Glomerular visceral epithelial cell (primary cell): ENCODE data around the gene NFU1.

Experiments
- DNase-seq: peaks from one replicate; pipeline ENCODE4 v3.0.0-alpha.2; 2016; ENCODE audit errors: extremely low spot score

Gene NFU1

DNA sequence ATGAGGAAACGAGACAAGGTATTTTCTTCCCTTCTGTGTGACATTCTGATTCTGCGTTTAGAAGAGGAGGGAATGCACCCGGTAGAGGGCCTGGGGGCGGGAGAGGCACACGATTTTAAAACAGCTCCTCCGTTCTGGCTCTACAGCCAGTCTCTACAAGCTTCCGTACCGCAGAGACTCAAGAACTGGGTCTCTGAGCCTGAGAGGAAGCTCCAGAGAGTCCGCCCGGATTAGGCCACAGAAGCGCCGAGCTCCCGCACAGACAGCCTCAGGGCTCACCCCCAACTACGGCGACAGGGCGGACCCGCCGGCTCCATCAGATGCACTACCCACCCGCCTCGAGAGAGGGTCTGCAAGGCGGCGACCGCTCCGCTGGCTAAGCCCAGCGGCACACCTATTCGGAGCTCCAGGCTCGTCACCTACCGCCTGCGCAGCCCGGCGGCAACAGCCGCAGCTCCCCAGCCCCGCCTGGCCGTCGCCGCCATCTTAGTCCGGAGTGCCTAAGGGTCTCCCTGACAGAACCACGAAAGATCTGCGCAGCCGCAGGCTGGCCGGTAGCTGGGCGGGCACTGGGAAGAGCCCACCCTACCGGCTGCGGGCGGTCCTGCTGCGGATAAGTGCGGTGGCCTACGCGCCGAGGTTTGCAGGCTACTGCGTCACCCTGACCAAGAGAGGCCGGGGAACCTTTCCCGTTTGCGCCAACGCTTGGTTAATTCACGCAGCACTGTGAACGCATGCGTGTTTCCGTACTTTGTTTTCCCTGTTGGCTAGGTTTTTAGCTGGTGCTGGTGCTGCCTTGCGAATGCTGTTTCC lies at the start of gene NFU1:
NFU1 (minus strand) TSS at position 498 of the 813 bp plus-strand sequence; CDS start at position 485, 13 bp downstream.
- peak; percentile 94 for DNase-seq

DNA sequence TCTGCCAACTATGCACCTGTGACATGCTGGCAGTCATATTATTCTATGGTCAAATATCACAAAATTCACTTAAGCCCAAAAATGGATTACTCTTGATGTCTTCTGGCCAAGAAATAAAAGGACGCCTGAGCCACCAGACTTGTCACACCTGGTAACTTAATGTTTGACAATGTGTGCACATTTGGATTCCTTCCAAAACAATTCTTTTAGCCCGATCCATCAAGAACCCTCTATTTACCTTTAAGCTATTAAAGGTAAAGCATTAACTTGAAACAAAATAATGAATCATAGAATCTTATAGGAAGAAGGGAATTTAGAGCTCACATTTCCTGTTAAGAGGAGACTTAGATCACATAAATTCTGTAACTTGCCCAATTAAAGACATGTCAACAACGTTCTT lies 46.5 kb upstream of the NFU1 start:
- peak; percentile 24 for DNase-seq

DNA sequence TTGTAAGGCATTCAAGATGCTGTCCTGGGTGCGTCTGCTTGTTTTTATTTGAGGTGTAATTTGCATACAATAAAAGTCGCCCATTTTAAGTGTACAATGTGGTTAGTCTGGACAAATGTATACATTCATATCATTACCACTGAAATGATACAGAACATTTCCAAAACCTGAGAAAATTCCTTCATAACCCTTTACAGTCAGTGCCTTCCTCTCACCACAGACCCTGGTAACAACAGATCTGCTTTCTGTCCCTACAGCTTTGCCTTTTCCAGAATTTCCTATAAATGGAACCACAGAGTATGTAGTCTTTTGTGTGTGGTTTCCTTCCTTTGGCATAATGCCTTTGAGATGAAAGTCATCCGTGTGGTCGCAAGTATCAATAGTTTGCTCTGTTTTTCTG lies 45.8 kb upstream of the NFU1 start:
- peak; percentile 36 for DNase-seq

DNA sequence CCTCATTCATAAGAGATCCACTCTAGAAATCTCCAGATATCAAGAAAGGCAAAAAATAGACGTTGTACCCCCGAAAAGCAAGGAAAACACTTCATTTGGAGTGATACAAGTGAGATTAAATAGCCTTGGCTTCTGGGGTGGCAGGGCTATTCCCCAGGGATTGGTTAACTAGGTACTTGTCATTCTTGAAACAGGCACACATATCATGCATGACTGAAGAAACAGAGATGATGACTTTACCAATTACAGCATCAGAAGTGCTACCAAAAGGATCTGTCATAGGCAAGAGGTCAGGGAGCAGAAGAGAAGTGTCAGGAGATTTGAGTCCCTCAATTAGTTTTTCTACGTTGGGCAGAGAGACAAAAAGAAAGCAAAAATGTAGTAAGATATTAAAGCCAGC lies 45.2 kb upstream of the NFU1 start:
- peak; percentile 20 for DNase-seq

DNA sequence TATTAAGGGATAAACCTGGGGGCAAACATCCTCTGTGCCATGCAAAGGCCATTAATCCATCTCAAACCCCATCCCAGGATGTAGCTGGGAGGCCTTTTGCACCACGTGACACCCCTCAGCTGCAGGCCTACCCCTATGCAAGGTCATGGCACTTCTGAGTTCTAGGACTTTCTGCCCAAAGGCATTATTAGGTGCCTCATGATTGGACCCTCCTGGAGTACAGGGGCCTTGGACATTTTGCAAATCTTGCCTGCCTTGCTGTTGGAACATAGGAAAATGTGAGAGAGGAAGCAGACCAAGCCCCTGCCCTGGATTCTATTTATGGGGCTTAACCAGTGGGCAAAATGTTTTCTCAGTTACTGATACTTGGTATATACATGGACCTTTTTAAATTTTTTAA lies 44.2 kb upstream of the NFU1 start:
- no peak for DNase-seq

DNA sequence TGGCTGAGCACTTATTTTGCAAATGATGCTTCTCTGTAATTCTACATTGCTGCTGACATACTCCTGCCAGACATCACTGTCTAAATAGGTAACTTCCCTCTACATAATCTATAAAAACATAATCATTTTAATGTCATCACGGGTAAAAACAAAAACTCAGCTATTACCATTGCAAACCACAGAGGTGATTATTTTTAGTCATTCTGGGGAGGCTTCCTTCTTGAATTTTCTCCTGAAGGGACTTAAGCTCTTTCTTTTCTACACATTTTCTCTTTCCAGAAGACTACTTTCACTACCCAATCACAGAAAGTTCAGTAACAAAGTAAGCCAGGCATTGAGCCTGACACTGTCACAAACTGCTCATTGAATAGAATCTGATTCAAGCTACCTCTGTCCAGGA lies 40.4 kb upstream of the NFU1 start:
- no peak for DNase-seq

DNA sequence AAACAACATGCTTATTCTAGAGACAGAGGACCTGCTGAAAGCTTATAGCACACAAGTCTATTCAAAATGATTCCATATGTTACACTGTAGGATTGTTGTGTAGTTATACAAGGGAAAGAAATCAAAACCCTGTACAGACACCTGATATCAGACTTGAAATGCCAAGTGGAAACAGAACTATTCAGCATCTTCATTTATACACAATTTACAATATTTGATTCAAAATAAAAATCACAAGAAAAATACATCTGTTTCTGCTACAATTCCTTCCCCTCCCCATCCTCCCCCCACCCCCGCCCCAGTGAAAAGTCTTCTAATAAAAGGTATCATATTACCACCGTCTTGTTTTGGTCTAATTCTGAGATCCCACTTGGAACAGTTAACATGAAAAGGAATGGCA lies 37.5 kb upstream of the NFU1 start:
- DNase-seq: no peak

DNA sequence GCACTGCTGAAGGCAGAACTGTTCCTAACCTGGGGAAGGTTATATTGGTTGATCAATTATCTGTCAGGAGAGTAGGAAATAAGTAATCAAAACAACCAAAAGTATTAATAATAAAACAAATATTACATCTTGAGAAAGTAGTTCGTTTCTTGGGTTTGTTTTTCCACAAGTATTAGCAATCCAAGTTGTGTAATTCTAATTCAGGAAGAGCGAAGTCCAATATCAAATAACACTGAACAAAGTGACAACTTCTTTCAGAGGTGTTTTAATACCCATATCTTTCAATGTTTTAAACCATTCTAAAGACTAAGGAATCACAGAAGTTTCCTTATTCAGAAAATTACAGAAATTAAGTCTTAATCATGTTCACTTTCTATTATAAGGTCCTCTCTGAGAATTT lies 34.6 kb upstream of the NFU1 start:
- no peak for DNase-seq

DNA sequence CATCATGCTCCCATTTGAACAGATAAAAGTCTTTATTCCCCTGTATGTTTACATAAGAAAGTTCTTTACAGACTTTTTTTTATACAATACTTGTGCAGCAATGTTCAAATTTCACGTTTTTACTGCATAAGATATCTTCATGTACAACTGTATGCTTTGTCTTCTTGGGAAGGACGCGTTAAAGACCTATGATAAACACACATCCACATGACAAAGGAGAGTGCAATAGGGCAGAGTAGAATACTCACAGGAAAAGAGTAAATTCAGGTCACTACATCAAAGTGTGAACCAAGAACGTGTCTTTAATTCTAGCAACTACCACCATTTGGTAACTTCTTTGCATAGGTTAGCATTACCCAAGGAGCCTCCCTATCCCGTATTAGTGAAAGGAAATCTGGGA lies 33.7 kb upstream of the NFU1 start:
- no peak for DNase-seq

DNA sequence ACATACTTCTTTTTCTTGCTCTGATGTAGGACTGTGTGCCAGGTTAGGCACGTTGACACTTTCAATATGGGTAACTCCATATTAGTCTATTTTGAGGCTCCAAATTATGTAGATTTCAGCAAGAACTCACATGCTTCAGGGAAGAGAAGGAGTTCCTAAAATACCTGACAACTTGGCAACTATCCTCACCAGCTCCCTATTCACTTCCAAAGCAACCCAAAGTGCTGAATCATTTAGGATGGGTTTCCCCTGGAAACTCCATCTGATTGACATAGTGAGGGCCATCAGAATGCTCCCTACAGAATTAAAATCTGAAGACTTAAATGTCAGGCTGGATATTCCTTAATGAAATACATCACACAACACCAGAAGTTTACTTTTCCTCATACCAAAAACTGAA lies 32.5 kb upstream of the NFU1 start:
- no peak for DNase-seq

DNA sequence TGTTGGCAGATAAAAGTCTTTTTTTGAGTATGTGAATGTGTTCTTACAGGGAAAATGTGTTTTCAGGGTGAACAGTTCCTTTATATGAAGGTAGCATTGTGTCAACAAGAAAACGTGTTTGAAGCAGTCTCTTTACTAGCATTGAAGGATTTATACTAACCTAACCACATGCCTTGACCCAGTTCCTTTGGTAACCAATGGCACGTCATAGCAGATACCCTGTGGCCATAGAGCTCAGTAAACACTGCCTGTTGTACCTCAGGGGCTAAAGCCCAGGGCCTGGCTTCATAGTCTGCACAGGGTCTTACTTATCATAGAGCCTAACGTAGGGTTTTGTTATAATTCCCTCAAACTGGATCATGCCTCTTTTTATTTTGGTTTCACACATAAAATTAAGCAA lies 32.1 kb upstream of the NFU1 start:
- DNase-seq: no peak

DNA sequence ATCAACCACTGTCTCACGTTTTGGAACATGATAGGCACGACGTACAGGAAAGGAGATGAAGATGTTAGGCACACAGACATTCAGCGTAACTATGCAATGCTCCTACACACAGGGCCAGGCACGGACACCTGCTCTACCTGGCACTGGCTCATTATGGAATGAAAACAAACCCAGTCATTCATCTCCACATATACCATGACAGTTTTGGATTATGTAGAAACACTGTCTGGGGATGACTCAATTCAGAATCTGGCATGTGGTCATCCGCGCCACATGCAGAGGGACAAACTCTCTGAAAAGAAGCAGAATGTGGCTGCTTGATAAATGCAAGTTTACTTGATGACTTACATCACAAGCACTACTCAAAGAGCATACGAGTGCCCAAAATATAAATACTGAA lies 29.5 kb upstream of the NFU1 start:
- no peak for DNase-seq

DNA sequence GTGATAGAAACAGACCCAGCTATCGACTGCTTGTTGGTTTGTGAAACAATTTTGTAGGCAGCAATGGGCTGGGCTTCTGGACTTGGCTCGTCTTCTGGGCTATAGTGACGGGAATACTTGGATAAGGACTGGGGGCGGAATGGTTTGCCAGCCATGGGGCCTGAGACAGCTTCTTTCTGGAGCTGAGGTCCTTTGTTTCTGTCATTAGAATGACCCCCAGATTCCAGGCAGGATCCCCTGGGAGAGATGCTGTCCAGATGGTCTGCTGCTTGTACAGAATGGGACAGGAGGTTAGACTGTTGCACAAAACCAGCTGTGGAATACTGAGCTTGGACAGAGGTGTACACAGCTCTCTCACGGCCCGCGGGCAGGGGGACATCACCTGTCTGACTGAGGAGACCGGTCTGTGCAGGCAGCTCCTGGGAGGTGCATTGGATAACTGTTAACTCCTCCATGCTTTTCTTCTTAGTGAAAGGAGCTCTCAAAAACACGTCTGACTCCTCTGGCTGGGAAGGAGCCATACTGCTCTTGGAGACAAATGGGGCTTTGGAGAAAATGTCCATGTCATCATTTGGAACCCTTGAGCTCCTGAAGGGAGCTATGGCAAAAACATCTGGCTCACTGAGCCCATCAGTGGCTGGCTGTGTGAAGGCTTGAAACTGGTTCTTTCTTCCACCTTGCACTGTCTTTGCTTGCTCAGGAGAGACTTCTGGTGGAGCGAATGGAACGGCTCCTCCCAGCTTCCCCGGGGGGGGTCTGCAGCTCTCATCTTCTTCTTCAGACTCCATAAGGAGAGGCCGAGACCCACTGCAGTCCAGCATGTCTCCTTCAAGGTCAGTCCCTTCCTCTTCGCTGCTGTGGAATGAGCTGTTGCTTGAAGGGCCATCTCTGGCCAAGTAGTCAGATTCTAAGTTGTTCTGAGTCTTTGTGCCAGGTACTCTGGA lies 28.6 kb upstream of the NFU1 start:
- no peak for DNase-seq

DNA sequence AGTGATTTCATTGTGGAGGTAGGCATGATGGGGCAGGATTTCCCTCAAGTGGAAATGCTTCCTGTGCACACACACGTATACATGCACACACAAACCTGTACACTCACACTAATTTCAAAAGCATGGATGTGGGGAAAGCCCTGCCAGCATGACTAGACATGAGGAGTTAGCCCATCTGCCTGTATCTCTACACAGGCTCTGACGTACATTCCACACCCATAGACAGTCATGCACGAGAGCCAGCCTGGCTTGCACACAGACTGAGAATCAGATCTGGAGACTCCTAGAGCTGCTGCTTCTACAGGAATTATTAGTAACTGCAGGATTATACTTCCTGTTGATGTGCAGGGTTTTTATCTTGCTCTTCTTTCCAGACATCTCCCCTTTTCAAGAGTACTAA lies 27.3 kb upstream of the NFU1 start:
- DNase-seq: no peak

DNA sequence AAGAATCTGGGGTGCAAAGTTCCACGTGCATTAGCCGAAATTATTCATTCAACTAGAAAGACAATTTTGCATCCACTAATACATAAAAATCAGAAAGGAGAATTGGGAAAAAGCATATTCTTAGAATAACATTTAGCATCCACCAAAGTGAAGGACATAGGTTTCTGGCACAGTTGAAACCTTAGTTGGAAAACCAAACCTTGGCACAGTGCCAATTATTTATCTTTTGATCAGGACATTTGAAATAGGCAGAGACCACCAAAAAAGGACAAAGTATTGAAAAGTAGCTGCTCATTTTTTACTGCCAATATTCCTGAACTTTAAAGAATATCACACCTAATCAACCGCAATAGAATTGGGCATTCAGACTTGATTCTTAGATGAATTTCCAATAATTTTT lies 25.5 kb upstream of the NFU1 start:
- no peak for DNase-seq

DNA sequence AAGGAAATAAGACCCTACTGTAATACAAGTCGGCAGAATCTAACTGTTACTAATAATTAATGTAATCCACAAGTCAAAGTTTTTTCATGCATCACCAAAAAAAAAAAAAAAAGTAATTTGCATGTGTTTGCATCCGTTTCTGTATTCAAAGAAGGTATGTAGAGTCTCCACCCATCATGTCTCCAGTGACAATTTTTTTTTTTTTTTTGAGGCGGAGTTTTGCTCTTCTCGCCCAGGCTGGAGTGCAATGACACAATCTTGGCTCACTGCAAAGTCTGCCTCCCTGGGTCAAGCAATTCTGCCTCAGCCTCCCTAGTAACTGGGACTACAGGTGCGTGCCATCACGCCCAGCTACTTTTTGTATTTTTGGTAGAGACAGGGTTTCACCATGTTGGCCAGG lies 24.2 kb upstream of the NFU1 start:
- DNase-seq: no peak

DNA sequence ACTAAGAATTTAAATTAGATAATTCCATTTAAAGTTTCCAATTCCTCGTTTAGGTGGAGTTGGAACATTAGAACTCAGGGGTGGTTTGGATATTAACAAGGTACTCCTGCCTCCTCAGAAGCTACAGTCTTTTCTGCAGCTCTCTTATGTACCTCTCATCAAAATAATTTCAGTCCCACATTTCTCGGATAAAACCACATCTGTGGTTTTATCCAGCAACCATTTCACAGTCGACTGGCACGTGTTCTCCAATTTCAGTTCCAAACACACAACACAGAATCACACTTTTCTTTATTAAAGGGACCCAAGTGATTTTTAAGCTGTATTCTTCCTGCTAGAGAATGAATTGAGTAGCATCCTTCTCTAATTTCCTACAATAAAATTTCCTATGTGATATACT lies 22.7 kb upstream of the NFU1 start:
- no peak for DNase-seq

DNA sequence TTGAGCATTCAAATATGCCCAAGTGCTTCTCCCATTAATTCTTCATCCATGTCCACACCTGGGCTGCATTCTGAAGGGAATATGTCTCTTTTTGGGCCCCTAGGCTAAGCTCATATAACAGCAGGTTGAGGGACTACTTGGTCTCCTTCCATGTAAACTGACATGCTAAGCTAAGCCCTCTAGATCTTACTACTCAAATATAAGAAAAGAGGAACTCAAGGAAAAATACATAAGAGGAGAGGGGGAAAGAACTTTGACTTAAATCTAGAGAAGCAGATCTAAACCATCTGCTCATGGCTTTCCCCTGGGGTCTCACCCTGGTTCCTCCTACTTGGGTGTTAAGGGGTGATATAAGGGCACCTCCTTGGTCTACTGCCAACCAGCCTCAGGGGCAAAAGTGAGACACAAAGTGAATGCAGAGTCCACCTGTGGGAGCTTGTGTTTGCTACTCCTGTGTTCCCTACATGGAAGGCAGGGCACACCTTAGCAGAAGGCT lies 19.8 kb upstream of the NFU1 start:
- DNase-seq: no peak

DNA sequence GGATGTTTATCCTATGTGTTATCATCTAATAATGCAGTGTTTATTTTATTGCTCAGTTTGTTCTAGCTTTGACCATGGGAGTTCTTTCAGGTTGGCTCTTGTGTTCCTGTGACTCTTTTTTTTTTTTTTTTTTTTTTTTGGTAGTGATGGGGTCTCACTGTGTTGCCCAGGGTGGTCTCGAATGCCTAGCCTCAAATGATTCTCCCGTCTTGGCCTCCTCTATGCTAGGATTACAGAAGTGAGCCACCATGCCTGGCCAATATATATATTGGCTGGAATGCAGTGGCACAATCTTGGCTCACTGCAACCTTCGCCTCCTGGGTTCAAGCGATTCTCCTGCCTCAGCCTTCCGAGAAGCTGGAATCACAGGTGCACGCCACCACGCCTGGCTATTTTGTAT lies 18.9 kb upstream of the NFU1 start:
- DNase-seq: no peak

DNA sequence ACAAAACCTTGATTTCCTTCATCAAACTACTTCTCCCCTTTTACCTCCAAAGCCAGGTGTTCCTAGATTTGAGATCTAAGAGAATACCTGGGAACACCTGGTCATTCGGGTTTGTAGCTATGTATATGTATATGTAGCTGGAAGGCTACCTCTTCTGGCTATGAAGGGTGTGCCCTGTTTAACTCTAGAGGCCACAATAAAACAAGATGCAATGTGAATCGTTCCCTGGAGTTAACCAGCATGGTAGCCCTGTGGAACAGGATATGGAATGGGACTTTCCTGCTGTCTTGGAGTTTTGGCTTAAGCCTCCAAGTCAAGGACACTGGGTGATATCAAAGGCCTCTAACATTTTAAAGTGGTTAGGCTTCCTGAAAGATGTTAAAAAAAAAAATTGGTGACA lies 17.7 kb upstream of the NFU1 start:
- DNase-seq: no peak

DNA sequence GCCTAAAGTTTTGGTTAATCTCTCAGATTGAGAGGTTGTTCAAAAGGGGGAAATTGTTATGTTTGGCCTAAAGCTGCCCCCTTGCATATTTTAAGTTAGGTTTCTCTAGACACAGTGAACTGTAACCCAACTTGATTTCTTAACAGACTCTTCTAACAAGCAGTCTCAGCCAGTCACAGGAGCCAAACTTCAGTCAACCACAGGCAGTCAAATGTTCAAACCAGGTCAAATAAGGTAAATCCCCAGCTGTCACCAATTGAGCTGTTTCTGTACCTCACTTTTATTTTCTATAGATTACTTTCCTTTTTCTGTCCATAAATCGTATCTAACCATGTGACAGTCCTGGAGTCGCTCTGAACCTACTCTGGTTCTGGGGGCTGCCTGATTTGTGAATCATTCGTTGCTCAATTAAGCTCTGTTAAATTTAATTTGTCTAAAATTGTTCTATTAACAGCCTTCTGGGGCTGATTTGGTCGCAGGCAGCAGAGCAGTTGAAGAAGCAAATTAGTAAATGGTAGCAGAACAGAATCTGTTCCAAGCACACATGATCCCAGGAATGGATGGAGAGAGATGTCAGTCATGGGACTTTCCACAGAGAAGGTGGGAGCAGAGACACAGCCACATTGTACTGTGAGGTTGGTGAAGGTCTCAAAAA lies 16.4 kb upstream of the NFU1 start:
- DNase-seq: no peak

DNA sequence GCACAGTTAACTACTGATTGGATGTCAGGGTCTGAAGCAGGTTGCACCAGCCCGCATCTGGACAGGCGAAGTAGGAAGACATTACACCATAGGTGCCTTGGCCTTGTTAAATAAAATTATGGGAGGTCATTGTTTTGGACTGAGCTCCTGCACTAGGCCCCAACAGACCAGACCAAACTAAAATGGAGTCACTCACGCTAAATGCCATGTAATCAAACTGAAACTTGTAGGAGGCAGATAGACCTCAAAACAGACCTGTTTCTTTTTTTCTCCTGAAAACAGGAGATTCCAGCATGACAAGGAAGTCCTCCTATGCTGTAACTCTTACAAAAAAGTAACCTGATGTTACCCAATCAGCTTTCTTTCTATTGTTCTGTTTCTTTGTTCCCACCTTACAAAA lies 15.5 kb upstream of the NFU1 start:
- DNase-seq: no peak
